Lung (tissue), 12 donors: Measurements from ENCODE around the gene OGG1. TPM values are rescaled to one million over a fixed set of nuclear protein-coding genes. Genes with fewer than 3 reads are reported as not detected.

ENCODE experiments used
- ATAC-seq: fragments of 200-7000 bp; cut with Tn5 transposase; one replicate; pipeline ENCODE4 v1.9.1; 2020; ENCODE audit warnings: moderate number of reproducible peaks; ENCODE audit not compliant: insufficient read depth, low FRiP score
- DNase-seq, 3 donors: peaks; one replicate each; pipeline ENCODE4 v3.0.0-alpha.2; 2013 to 2017
- H3K27ac ChIP-seq, 2 donors: one replicate each; pipeline ENCODE4 v1.5.1; 2013; ENCODE audit warnings: mild to moderate bottlenecking in 2 of 2, moderate library complexity in 2 of 2, control low read depth in 1 of 2, inconsistent platforms in 1 of 2, low read depth in 1 of 2, low read length in 1 of 2
- H3K27me3 ChIP-seq, 3 donors: one replicate each; pipeline ENCODE4 v1.5.1; 2013; ENCODE audit warnings: low read length in 2 of 3; ENCODE audit not compliant: control insufficient read depth in 3 of 3, insufficient read depth in 3 of 3
- H3K36me3 ChIP-seq, 4 donors: one replicate each; pipeline ENCODE4 v1.5.1; 2013; ENCODE audit warnings: low read length in 4 of 4, mild to moderate bottlenecking in 1 of 4, moderate library complexity in 1 of 4; ENCODE audit not compliant: control insufficient read depth in 4 of 4, insufficient read depth in 4 of 4
- H3K4me1 ChIP-seq, 5 donors: one replicate each; pipeline ENCODE4 v1.5.1; 2013; ENCODE audit warnings: low read length in 5 of 5, mild to moderate bottlenecking in 2 of 5, moderate library complexity in 1 of 5; ENCODE audit not compliant: control insufficient read depth in 5 of 5, insufficient read depth in 5 of 5
- H3K4me3 ChIP-seq: one replicate; pipeline ENCODE4 v1.5.1; 2013; ENCODE audit warnings: mild to moderate bottlenecking, control low read depth, moderate library complexity
- H3K9ac ChIP-seq, 2 donors: one replicate each; pipeline ENCODE4 v1.5.1; 2013; ENCODE audit warnings: low read length in 2 of 2, control low read depth in 1 of 2; ENCODE audit not compliant: insufficient read depth in 1 of 2
- H3K9me3 ChIP-seq, 4 donors: one replicate each; pipeline ENCODE4 v1.5.1; 2013; ENCODE audit warnings: low read length in 3 of 4, mild to moderate bottlenecking in 1 of 4, moderate library complexity in 1 of 4; ENCODE audit not compliant: control insufficient read depth in 4 of 4, insufficient read depth in 3 of 4
- CTCF ChIP-seq: IDR thresholded peaks from 2 replicates; pipeline ENCODE4 v1.5.1; 2012; ENCODE audit warnings: mild to moderate bottlenecking; ENCODE audit errors: control extremely low read depth, extremely low read depth
- WGBS, 2 donors: extraction: QIAGEN DNeasy Blood & Tissue Kit; methylation state at CpG; one replicate each; pipeline ENCODE4 v1.1.7; 2013; 5-methylcytosine and 5-hydroxymethylcytosine counted together
- polyA plus RNA-seq, 2 donors: library from polyadenylated mRNA; stranded (reverse); fragments of 200-250 nt; gene quantifications; one replicate each; pipeline ENCODE4 v1.2.1, GENCODE V29; 2013
- total RNA-seq, 2 donors: library from RNA; depleted of rRNA in 1 of 2; stranded (reverse); fragments of >200 nt in 1 of 2; gene quantifications; one replicate each; pipeline ENCODE4 v1.2.1, GENCODE V29; 2014 to 2021
- donor health status: control.
- donor health status: control.
- donor health status: Bipolar disorder and iron deficiency.
- donor health status: healthy.
- donor health status: DM: yes; HTN: yes; CAD: no.

Gene OGG1
- total and polyA plus RNA-seq, 4 donors = 13.2 to 31.2 (median 23.3) TPM

DNA sequence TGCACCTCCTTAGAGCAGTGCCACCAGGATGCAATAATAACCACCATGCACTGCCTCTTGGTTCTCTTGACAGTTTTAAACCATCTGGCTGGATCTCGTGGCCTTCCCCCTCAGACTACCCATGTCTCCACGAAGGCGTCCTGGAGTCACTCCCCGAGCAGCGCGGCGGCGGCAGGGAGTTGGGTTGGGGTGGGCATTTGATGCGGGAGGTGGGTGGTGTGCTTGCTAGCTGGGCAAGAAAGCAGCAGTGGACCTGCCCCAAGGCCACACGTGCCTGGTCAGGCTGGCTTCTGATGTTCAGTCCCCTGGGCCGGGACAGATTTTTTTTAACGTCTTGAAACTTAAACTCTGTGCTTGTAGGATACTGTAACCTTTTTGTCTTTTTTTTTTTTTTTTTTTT lies 56.4 kb downstream of the OGG1 start:
- Histone ChIP-seq H3K27ac (no peak overlapping the region), H3K4me3 (no peak overlapping the region), H3K9me3 (no peaks in the 10 kb centered on the region), H3K4me1 (peaks cover 0 to 15% (median 5%) of the 10 kb centered on the region in 5 donors), H3K36me3 (peaks cover 14 to 46% (median 25%) of the 10 kb centered on the region in 4 donors), H3K9ac (no peak overlapping the region), H3K27me3 (no peaks in the 10 kb centered on the region)
- ATAC-seq (no peak), DNase-seq (no peak)
- WGBS, 2 donors = 95% methylated on average over 12 of the region's 12 CpGs
- no peak for TF ChIP-seq CTCF

Other genes with a start within 250 kb of the OGG1 start
- gene LHFPL4, start 196.1 kb upstream of the OGG1 start, total RNA-seq = under 1 TPM in 1 of 2 donors, not detected in 1; 0.14 TPM
- under 1 TPM; 0.01 to 0.02 TPM for gene LHFPL4, start 196.1 kb upstream of the OGG1 start, polyA plus RNA-seq
- gene MTMR14, start 100.4 kb upstream of the OGG1 start, total RNA-seq = 10 to 100 TPM; 27.7 to 58.4 TPM
- 10 to 100 TPM; 34.3 to 51.1 TPM for gene MTMR14, start 100.4 kb upstream of the OGG1 start, polyA plus RNA-seq
- gene CPNE9, start 46.1 kb upstream of the OGG1 start, total RNA-seq = under 1 TPM in 1 of 2 donors, not detected in 1; 0.34 TPM
- gene CPNE9, start 46.1 kb upstream of the OGG1 start, polyA plus RNA-seq = under 1 TPM; 0.11 to 0.16 TPM
- 10 to 100 TPM; 18.4 to 26.4 TPM for gene BRPF1, start 18.2 kb upstream of the OGG1 start, total RNA-seq
- 10 to 100 TPM in 1 of 2 donors, 1 to 10 TPM in 1; 8.3 to 13.7 TPM for gene BRPF1, start 18.2 kb upstream of the OGG1 start, polyA plus RNA-seq
- 10 to 100 TPM; 21.7 to 35.0 TPM for gene CAMK1, start 20.0 kb downstream of the OGG1 start, total RNA-seq
- 10 to 100 TPM; 30.5 to 43.9 TPM for gene CAMK1, start 20.0 kb downstream of the OGG1 start, polyA plus RNA-seq
- 10 to 100 TPM; 48.7 to 62.3 TPM for gene TADA3, start 42.5 kb downstream of the OGG1 start, total RNA-seq
- gene TADA3, start 42.5 kb downstream of the OGG1 start, polyA plus RNA-seq = 10 to 100 TPM; 41.6 to 57.8 TPM
- 100 to 1,000 TPM in 1 of 2 donors, 10 to 100 TPM in 1; 74.9 to 174 TPM for gene ARPC4, start 43.1 kb downstream of the OGG1 start, total RNA-seq
- 100 to 1,000 TPM in 1 of 2 donors, 10 to 100 TPM in 1; 85.3 to 239 TPM for gene ARPC4, start 43.1 kb downstream of the OGG1 start, polyA plus RNA-seq
- gene TTLL3, start 60.3 kb downstream of the OGG1 start, total RNA-seq = 10 to 100 TPM; 40.7 to 82.3 TPM
- gene TTLL3, start 60.3 kb downstream of the OGG1 start, polyA plus RNA-seq = 10 to 100 TPM; 28.4 to 34.2 TPM
- 10 to 100 TPM; 16.3 to 34.9 TPM for gene RPUSD3, start 94.1 kb downstream of the OGG1 start, total RNA-seq
- 10 to 100 TPM; 25.7 to 26.8 TPM for gene RPUSD3, start 94.1 kb downstream of the OGG1 start, polyA plus RNA-seq
- gene CIDEC, start 130.3 kb downstream of the OGG1 start, total RNA-seq = not detected
- under 1 TPM in 1 of 2 donors, not detected in 1; 0.08 TPM for gene CIDEC, start 130.3 kb downstream of the OGG1 start, polyA plus RNA-seq
- 10 to 100 TPM; 20.7 to 28.7 TPM for gene JAGN1, start 140.7 kb downstream of the OGG1 start, total RNA-seq
- 10 to 100 TPM; 41.0 to 43.7 TPM for gene JAGN1, start 140.7 kb downstream of the OGG1 start, polyA plus RNA-seq
- 10 to 100 TPM; 11.3 to 22.9 TPM for gene IL17RE, start 152.9 kb downstream of the OGG1 start, total RNA-seq
- 10 to 100 TPM in 1 of 2 donors, 1 to 10 TPM in 1; 7.0 to 26.1 TPM for gene IL17RE, start 152.9 kb downstream of the OGG1 start, polyA plus RNA-seq
- gene IL17RC, start 167.1 kb downstream of the OGG1 start, total RNA-seq = 10 to 100 TPM; 31.7 to 35.4 TPM
- gene IL17RC, start 167.1 kb downstream of the OGG1 start, polyA plus RNA-seq = 10 to 100 TPM; 20.5 to 39.8 TPM
- gene CRELD1, start 183.9 kb downstream of the OGG1 start, total RNA-seq = 10 to 100 TPM; 37.7 to 60.1 TPM
- 10 to 100 TPM; 28.0 to 45.7 TPM for gene CRELD1, start 183.9 kb downstream of the OGG1 start, polyA plus RNA-seq
- gene PRRT3, start 202.5 kb downstream of the OGG1 start, total RNA-seq = 1 to 10 TPM; 2.1 to 5.2 TPM
- gene PRRT3, start 202.5 kb downstream of the OGG1 start, polyA plus RNA-seq = 1 to 10 TPM; 1.1 to 1.5 TPM
- gene EMC3, start 236.9 kb downstream of the OGG1 start, total RNA-seq = 10 to 100 TPM; 64.2 to 82.5 TPM
- 100 to 1,000 TPM in 1 of 2 donors, 10 to 100 TPM in 1; 51.9 to 116 TPM for gene EMC3, start 236.9 kb downstream of the OGG1 start, polyA plus RNA-seq